ENCODE results near the gene CMTM7. TPM values are rescaled to one million over a fixed set of nuclear protein-coding genes. Genes with fewer than 3 reads are reported as not detected.

Gene CMTM7
- total RNA-seq, 2 experiments from 2014 or later, result 31.5 to 35.2 TPM

DNA sequence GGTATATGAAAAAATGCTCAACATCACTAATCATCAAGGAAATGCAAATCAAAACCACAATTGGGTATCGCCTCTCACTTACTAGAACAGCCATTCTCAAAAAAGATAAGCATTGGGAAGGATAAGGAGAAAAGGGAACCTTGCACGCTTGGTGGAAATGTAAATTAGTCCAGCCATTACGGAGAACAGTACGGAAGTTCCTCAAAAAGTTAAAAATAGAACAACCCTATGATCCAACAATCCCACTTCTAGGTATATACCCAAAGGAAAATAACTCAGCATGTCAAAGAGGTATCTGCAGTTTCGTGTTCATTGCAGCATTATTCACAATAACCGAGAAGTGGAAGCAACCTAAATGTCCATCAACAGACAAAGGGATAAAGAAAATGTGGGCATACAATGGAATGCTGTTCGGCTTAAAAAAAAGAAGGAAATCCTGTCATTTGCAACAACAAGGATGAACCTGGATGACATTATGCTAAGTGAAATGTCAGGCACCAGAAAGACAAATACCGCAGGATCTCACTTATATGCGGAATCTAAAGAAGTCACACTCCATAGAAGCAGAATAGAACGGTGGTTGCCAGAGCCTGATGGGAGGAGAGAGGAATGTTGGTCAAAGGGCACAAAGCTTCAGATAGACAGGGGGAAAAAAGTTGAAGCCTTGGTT, 11.7 kb upstream of the CMTM7 start:
- intact Hi-C loops (cut with DNase I, micrococcal nuclease), result loop anchor here in 1 of 2 experiments (10.0 kb wide), 1 partner anchor 285 kb away; no protein-coding TSS in a partner anchor
- peaks cover 6% of the 10 kb centered on the region for H3K4me1 ChIP-seq (ENCODE audit: insufficient read depth, low read length)
- no peak overlapping the region for H3K27ac ChIP-seq (ENCODE audit: low read depth in 1 of 2, low read length in 2 of 2)
- H3K4me3 ChIP-seq (ENCODE audit: low read length), result no peak overlapping the region
- DNase-seq, result no peak
- ChIA-PET POLR2A (no interaction called here), CTCF (no interaction called here)
- H3K9me3 ChIP-seq (ENCODE audit: control insufficient read depth in 1 of 2, insufficient read depth in 1 of 2, low read length in 2 of 2), result no peaks in the 10 kb centered on the region
- TF ChIP-seq, protein P1, sequence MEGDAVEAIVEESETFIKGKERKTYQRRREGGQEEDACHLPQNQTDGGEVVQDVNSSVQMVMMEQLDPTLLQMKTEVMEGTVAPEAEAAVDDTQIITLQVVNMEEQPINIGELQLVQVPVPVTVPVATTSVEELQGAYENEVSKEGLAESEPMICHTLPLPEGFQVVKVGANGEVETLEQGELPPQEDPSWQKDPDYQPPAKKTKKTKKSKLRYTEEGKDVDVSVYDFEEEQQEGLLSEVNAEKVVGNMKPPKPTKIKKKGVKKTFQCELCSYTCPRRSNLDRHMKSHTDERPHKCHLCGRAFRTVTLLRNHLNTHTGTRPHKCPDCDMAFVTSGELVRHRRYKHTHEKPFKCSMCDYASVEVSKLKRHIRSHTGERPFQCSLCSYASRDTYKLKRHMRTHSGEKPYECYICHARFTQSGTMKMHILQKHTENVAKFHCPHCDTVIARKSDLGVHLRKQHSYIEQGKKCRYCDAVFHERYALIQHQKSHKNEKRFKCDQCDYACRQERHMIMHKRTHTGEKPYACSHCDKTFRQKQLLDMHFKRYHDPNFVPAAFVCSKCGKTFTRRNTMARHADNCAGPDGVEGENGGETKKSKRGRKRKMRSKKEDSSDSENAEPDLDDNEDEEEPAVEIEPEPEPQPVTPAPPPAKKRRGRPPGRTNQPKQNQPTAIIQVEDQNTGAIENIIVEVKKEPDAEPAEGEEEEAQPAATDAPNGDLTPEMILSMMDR (IDR thresholded peaks at IDR 0.05), result no peak
- Mint-ChIP-seq H3K9me3 (no peaks in the 10 kb centered on the region), H3K4me3 (no peak overlapping the region), H3K36me3 (ENCODE audit: low read depth) (no peaks in the 10 kb centered on the region), H3K27ac (no peak overlapping the region), H3K27me3 (no peaks in the 10 kb centered on the region), H3K4me1 (ENCODE audit: low read depth) (peaks cover 5% of the 10 kb centered on the region)
- no peaks in the 10 kb centered on the region for H3K36me3 ChIP-seq (ENCODE audit: insufficient read depth, low read length)
- ATAC-seq (ENCODE audit: poor library complexity), result no peak
- no peaks in the 10 kb centered on the region for H3K27me3 ChIP-seq (ENCODE audit: control insufficient read depth in 1 of 2, insufficient read depth in 2 of 2, low read length in 2 of 2)

DNA sequence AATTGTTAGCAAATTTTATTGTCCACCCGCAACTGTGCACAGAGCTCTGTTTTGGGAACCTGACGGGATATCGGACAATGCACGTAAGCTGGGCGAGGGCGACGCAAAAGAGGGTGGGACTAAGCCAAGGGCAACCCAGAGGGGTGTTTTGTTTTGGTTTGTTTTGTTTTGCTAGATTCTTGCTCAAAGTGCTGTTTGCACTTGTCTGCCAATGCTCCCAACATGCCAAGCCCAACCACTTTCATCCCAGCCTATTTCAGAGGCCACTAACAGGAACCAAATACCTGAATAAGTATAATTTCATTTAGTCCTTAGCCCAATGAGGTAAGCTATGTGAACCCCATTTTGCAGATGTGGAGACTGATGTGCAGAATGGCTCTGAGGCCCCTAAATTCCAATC, 9.7 kb upstream of the CMTM7 start:
- Mint-ChIP-seq H3K4me3 (no peak overlapping the region), H3K36me3 (ENCODE audit: low read depth) (no peaks in the 10 kb centered on the region), H3K9me3 (no peaks in the 10 kb centered on the region), H3K4me1 (ENCODE audit: low read depth) (no peaks in the 10 kb centered on the region), H3K27me3 (no peaks in the 10 kb centered on the region), H3K27ac (no peak overlapping the region)
- TF ChIP-seq, protein P1 (IDR thresholded peaks at IDR 0.05), result no peak
- no peaks in the 10 kb centered on the region for H3K9me3 ChIP-seq (ENCODE audit: control insufficient read depth in 1 of 2, insufficient read depth in 1 of 2, low read length in 2 of 2)
- H3K4me3 ChIP-seq (ENCODE audit: low read length), result no peak overlapping the region
- intact Hi-C loops (cut with DNase I, micrococcal nuclease), result no loop called here
- H3K36me3 ChIP-seq (ENCODE audit: insufficient read depth, low read length), result no peaks in the 10 kb centered on the region
- ChIA-PET CTCF (interaction anchor here (1.1 kb wide), 1 partner anchor 86 kb away, joined by 3 read pairs; no protein-coding TSS in a partner anchor), POLR2A (interaction anchor here (1.1 kb wide), 1 partner anchor 9 kb away, joined by 9 read pairs; the partner anchor contains the start of gene CMTM7)
- ATAC-seq (ENCODE audit: poor library complexity) (no peak), DNase-seq (no peak)
- no peaks in the 10 kb centered on the region for H3K27me3 ChIP-seq (ENCODE audit: control insufficient read depth in 1 of 2, insufficient read depth in 2 of 2, low read length in 2 of 2)
- no peaks in the 10 kb centered on the region for H3K4me1 ChIP-seq (ENCODE audit: insufficient read depth, low read length)
- H3K27ac ChIP-seq (ENCODE audit: low read depth in 1 of 2, low read length in 2 of 2), result no peak overlapping the region

DNA sequence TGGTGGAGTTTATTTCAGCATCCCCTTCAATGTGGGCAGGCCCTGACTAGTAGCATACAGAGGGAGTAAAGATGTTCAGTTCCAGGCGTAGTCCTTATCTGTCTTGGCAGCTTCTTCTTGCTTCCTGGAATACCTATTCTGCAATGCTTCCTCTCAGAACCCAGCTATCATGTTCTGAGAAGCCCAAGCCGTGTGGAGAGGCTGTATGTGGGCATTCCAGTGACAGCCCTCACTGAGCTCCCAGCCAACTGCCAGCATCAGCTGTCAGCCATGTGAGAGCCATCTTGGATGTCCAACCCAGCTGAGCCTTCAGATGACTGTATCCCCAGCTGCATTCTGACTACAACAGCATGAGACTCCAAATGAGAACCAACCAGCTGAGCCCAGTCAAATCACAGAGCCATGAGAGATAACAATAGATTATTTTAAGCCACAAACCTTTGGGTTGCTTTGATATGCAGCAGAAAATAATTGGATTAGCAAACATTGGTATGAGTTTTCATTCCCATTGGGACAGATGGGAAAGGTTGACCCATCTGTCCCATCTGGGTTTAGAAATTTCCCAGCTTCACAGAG, 8.4 kb upstream of the CMTM7 start:
- no peaks in the 10 kb centered on the region for H3K9me3 ChIP-seq (ENCODE audit: control insufficient read depth in 1 of 2, insufficient read depth in 1 of 2, low read length in 2 of 2)
- no peaks in the 10 kb centered on the region for H3K27me3 ChIP-seq (ENCODE audit: control insufficient read depth in 1 of 2, insufficient read depth in 2 of 2, low read length in 2 of 2)
- POLR2A ChIA-PET, result interaction anchor here (0.7 to 1.0 kb wide), 2 partner anchors 11 to 20 kb away, joined by 3 read pairs; no protein-coding TSS in a partner anchor
- no peak overlapping the region for H3K4me3 ChIP-seq (ENCODE audit: low read length)
- ATAC-seq (ENCODE audit: poor library complexity), result no peak
- Mint-ChIP-seq H3K27ac (no peak overlapping the region), H3K4me1 (ENCODE audit: low read depth) (no peaks in the 10 kb centered on the region), H3K36me3 (ENCODE audit: low read depth) (no peaks in the 10 kb centered on the region), H3K4me3 (no peak overlapping the region), H3K27me3 (no peaks in the 10 kb centered on the region), H3K9me3 (no peaks in the 10 kb centered on the region)
- intact Hi-C loops (cut with DNase I, micrococcal nuclease), result no loop called here
- no peak overlapping the region for H3K27ac ChIP-seq (ENCODE audit: low read depth in 1 of 2, low read length in 2 of 2)
- no peaks in the 10 kb centered on the region for H3K4me1 ChIP-seq (ENCODE audit: insufficient read depth, low read length)
- H3K36me3 ChIP-seq (ENCODE audit: insufficient read depth, low read length), result no peaks in the 10 kb centered on the region
- no peak for DNase-seq
- TF ChIP-seq, protein P1 (IDR thresholded peaks at IDR 0.05), result no peak
- CTCF ChIA-PET, result interaction anchor here (0.5 to 1.1 kb wide), 3 partner anchors 31 to 92 kb away, joined by 3 read pairs; no protein-coding TSS in a partner anchor

Data from CD4-positive, alpha-beta T cell (primary cell).